Adrenal gland (tissue), 5 donors: ENCODE measurements around the gene QSOX2.

Source experiments
- POLR2A ChIP-seq, 2 donors: fragments of 450-650 bp; IDR thresholded peaks; one replicate each; pipeline ENCODE4 v1.6.1; 2017; ENCODE audit warnings: antibody characterized with exemption in 2 of 2, mild to moderate bottlenecking in 2 of 2, moderate library complexity in 1 of 2
- TF ChIP-seq, protein P1 (sequence below), 6 experiments: fragments of 450-650 bp in 4 of 6; fragments of 200-600 bp in 2 of 6; sonication (generic) in 1 of 6; IDR thresholded peaks; 1 replicate in 5 of 6; 2 replicates in 1 of 6; pipeline versions ENCODE4 v1.5.1 to v1.8.0; 2016 to 2021; ENCODE audit warnings: antibody characterized with exemption in 6 of 6, mild to moderate bottlenecking in 2 of 6, moderate library complexity in 1 of 6
- donor health status: DM: no; HTN: no; CAD: no.

DNA sequence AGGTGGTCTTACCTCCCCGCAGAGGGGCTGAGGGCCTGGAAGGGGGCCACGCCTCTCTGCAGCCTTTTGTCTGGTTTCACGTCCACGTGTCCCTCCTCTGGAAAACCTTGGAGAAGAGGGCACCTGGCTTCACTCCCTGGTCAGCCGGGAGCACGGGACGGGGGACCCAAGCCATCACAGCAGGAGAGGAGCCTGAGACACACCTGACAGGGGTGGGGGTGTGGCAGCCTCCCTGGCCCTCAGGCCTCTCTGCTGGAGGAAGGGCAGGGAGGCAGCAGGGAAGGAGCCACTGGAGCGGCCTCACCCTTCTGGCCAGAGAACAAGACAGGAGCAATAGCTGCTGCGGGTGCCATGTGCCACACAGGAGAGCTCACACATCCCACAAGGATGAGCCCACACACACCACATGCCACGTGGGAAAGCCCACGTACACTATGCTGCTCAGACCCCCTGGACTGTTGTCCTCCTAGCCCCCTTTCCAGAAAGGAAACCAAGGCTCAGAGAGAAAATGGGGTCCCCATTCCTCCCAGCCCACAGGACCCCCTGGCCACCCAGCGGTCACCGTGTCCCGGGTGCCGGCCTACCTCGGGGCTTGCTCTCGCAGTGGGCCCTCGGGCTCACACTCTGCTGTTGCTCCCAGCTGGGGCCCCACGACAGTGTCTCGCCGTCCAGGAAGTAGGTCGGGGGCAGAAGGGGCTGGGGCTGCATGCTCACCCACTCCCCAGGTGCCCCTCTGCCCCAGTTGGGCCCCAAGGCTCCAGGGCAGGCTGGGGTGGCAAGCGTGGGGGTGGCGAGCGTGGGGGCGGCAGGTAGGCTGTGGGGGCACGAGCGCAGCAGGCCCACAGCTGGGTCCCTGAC is 40.1 kb upstream of the QSOX2 start:
- TF ChIP-seq, protein P1, sequence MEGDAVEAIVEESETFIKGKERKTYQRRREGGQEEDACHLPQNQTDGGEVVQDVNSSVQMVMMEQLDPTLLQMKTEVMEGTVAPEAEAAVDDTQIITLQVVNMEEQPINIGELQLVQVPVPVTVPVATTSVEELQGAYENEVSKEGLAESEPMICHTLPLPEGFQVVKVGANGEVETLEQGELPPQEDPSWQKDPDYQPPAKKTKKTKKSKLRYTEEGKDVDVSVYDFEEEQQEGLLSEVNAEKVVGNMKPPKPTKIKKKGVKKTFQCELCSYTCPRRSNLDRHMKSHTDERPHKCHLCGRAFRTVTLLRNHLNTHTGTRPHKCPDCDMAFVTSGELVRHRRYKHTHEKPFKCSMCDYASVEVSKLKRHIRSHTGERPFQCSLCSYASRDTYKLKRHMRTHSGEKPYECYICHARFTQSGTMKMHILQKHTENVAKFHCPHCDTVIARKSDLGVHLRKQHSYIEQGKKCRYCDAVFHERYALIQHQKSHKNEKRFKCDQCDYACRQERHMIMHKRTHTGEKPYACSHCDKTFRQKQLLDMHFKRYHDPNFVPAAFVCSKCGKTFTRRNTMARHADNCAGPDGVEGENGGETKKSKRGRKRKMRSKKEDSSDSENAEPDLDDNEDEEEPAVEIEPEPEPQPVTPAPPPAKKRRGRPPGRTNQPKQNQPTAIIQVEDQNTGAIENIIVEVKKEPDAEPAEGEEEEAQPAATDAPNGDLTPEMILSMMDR (IDR thresholded peaks at IDR 0.05), result no peak
- no peak for TF ChIP-seq POLR2A (IDR thresholded peaks at IDR 0.05)
